Upper lobe of right lung (tissue), 1 donor: ENCODE results near the gene MCC. TPM values are rescaled to one million over a fixed set of nuclear protein-coding genes. Genes with fewer than 3 reads are reported as not detected.

Experiments
- ATAC-seq: fragments of 200-7000 bp; cut with Tn5 transposase; one replicate; pipeline ENCODE4 v1.9.1; 2020; ENCODE audit warnings: mild to moderate bottlenecking, moderate library complexity
- DNase-seq: peaks from one replicate; pipeline ENCODE4 v3.0.0-alpha.2; 2020
- H3K27ac ChIP-seq: fragments of 200-600 bp; one replicate; pipeline ENCODE4 v1.8.0; 2022
- H3K27me3 ChIP-seq: fragments of 200-600 bp; one replicate; pipeline ENCODE4 v1.8.0; 2022; ENCODE audit warnings: mild to moderate bottlenecking
- H3K36me3 ChIP-seq: fragments of 200-600 bp; one replicate; pipeline ENCODE4 v1.8.0; 2022
- H3K4me1 ChIP-seq: fragments of 200-600 bp; one replicate; pipeline ENCODE4 v1.8.0; 2022
- H3K4me3 ChIP-seq: fragments of 200-600 bp; one replicate; pipeline ENCODE4 v1.8.0; 2022; ENCODE audit warnings: mild to moderate bottlenecking
- H3K9me3 ChIP-seq: fragments of 200-600 bp; one replicate; pipeline ENCODE4 v1.8.0; 2022
- intact Hi-C: fragments of 100-400 bp; cut with DNase I; formaldehyde crosslinking; loops from one replicate; pipeline ENCODE4 v1.11.0; 2022
- total RNA-seq: library from RNA; stranded (reverse); fragmentation: NEBNext Ultra II Directional; extraction: Animal tissue kit (Norgen Biotek cat#: 25700); gene quantifications from one replicate; pipeline ENCODE4 v1.2.1, GENCODE V29; 2021
- TF ChIP-seq, protein P1 (sequence below): fragments of 200-600 bp; IDR thresholded peaks from one replicate; pipeline ENCODE4 v1.8.0; 2022; ENCODE audit warnings: antibody characterized with exemption
- donor health status: DM: no; HTN: yes; CAD: no; lungs with severe emphysema.

The MCC gene
- total RNA-seq, 1 donor from 2014 or later = 18.6 TPM

- Histone ChIP-seq H3K4me1 (peaks cover 5% of the 10 kb centered on the region), H3K36me3 (no peaks in the 10 kb centered on the region), H3K27ac (no peak overlapping the region), H3K27me3 (no peaks in the 10 kb centered on the region), H3K9me3 (no peaks in the 10 kb centered on the region), H3K4me3 (no peak overlapping the region)
- no peak for ATAC-seq
- no peak for DNase-seq
- TF ChIP-seq, protein P1, sequence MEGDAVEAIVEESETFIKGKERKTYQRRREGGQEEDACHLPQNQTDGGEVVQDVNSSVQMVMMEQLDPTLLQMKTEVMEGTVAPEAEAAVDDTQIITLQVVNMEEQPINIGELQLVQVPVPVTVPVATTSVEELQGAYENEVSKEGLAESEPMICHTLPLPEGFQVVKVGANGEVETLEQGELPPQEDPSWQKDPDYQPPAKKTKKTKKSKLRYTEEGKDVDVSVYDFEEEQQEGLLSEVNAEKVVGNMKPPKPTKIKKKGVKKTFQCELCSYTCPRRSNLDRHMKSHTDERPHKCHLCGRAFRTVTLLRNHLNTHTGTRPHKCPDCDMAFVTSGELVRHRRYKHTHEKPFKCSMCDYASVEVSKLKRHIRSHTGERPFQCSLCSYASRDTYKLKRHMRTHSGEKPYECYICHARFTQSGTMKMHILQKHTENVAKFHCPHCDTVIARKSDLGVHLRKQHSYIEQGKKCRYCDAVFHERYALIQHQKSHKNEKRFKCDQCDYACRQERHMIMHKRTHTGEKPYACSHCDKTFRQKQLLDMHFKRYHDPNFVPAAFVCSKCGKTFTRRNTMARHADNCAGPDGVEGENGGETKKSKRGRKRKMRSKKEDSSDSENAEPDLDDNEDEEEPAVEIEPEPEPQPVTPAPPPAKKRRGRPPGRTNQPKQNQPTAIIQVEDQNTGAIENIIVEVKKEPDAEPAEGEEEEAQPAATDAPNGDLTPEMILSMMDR = no peak
- intact Hi-C loops = no loop called here
These were observed 257.3 kb downstream of the MCC start for GRCh38 chr5:113230711-113231652.

DNA sequence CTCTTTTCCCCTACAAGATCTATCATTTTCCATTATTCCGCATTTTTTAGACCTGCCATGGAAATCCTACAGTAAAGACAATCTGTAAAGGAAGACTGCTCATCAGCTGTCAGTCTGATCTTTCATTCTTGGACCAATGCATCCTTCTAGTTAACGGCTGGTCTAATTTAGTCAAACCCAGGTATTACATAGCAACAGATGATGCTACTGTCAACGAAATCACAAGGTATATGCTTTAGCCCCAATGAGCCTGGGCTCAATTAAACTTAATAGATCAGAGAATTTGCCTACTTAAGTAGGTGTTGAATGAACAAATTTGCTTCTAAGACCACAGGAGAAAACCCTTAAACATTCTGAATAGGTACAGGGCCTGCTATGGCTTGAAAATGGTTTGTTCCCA is 260.5 kb downstream of the MCC start:
- Histone ChIP-seq H3K27ac (no peak overlapping the region), H3K36me3 (no peaks in the 10 kb centered on the region), H3K27me3 (no peaks in the 10 kb centered on the region), H3K9me3 (no peaks in the 10 kb centered on the region), H3K4me1 (peaks cover 5% of the 10 kb centered on the region), H3K4me3 (no peak overlapping the region)
- TF ChIP-seq, protein P1 = no peak
- intact Hi-C loops = no loop called here
- no peak for DNase-seq
- ATAC-seq = no peak

GRCh38 chr5:113226116-113226736 is 262.0 kb downstream of the MCC start:
- Histone ChIP-seq H3K9me3 (no peaks in the 10 kb centered on the region), H3K4me3 (no peak overlapping the region), H3K4me1 (no peaks in the 10 kb centered on the region), H3K27me3 (no peaks in the 10 kb centered on the region), H3K27ac (no peak overlapping the region), H3K36me3 (no peaks in the 10 kb centered on the region)
- intact Hi-C loops = no loop called here
- TF ChIP-seq, protein P1 = no peak
- no peak for ATAC-seq
- DNase-seq = no peak

GRCh38 chr5:113225259-113225658 is 263.0 kb downstream of the MCC start:
- TF ChIP-seq, protein P1 = no peak
- no peak overlapping the region for H3K4me3 ChIP-seq
- H3K36me3 ChIP-seq = no peaks in the 10 kb centered on the region
- no peaks in the 10 kb centered on the region for H3K9me3 ChIP-seq
- H3K4me1 ChIP-seq = no peaks in the 10 kb centered on the region
- ATAC-seq = no peak
- H3K27ac ChIP-seq = no peak overlapping the region
- no peaks in the 10 kb centered on the region for H3K27me3 ChIP-seq
- intact Hi-C loops = no loop called here
- DNase-seq = no peak

DNA sequence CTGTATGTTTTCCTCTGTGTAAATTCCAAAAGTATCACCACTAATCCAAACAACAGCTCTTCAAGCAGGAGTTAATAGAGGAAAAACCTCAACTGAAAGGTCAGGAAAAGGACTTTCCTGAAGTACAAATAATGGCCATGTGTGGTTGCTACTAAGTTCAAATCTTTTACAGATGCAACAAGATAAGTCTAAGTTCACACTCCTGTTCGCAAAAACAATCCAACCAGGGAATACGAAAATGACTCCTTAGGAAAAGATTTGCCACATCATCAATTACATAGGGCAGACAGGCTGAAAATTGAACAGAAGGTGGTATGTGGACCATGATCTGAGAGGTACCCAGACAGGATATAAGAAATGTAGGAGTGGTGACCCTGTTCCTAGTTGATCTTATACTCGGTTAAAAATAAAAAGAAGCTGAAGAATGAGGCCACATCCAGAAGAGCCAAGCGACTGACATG is 263.6 kb downstream of the MCC start:
- no peaks in the 10 kb centered on the region for H3K27me3 ChIP-seq
- TF ChIP-seq, protein P1 = no peak
- no peaks in the 10 kb centered on the region for H3K4me1 ChIP-seq
- no peak for DNase-seq
- intact Hi-C loops = no loop called here
- no peaks in the 10 kb centered on the region for H3K36me3 ChIP-seq
- H3K9me3 ChIP-seq = no peaks in the 10 kb centered on the region
- no peak overlapping the region for H3K27ac ChIP-seq
- no peak overlapping the region for H3K4me3 ChIP-seq
- no peak for ATAC-seq
